ENCODE data around the gene GPC5. TPM values are rescaled to one million over a fixed set of nuclear protein-coding genes. Genes with fewer than 3 reads are reported as not detected.

The GPC5 gene
- total RNA-seq, 4 donors from 2014 or later, result 0.24 to 30.8 (median 1.8) TPM; not detected in 1

- Histone ChIP-seq H3K27ac (no peak overlapping the region), H3K9me3 (no peaks in the 10 kb centered on the region), H3K4me3 (no peak overlapping the region), H3K27me3 (no peaks in the 10 kb centered on the region), H3K36me3 (no peaks in the 10 kb centered on the region), H3K4me1 (no peaks in the 10 kb centered on the region)
- DNase-seq, result no peak
- no peak for TF ChIP-seq CTCF (IDR thresholded peaks at IDR 0.05)
- TF ChIP-seq POLR2A (IDR thresholded peaks at IDR 0.05), result no peak
- intact Hi-C loops (cut with DNase I; ENCODE audit: low total_unique reads), result no loop called here
Measured at GRCh38 chr13:91533354-91533753, 134.9 kb downstream of the GPC5 start.

GRCh38 chr13:91534996-91535395 lies 136.6 kb downstream of the GPC5 start:
- no peak for DNase-seq
- no peaks in the 10 kb centered on the region for H3K27me3 ChIP-seq
- no peaks in the 10 kb centered on the region for H3K36me3 ChIP-seq
- H3K4me1 ChIP-seq, result no peaks in the 10 kb centered on the region
- no peak overlapping the region for H3K27ac ChIP-seq
- H3K4me3 ChIP-seq, result no peak overlapping the region
- TF ChIP-seq POLR2A (IDR thresholded peaks at IDR 0.05) (no peak), CTCF (IDR thresholded peaks at IDR 0.05) (no peak)
- intact Hi-C loops (cut with DNase I; ENCODE audit: low total_unique reads), result no loop called here
- H3K9me3 ChIP-seq, result no peaks in the 10 kb centered on the region

GRCh38 chr13:91537376-91537775 lies 139.0 kb downstream of the GPC5 start:
- no peaks in the 10 kb centered on the region for H3K4me1 ChIP-seq
- H3K9me3 ChIP-seq, result no peaks in the 10 kb centered on the region
- intact Hi-C loops (cut with DNase I; ENCODE audit: low total_unique reads), result no loop called here
- no peak overlapping the region for H3K27ac ChIP-seq
- no peak for DNase-seq
- no peak for TF ChIP-seq CTCF (IDR thresholded peaks at IDR 0.05)
- no peak for TF ChIP-seq POLR2A (IDR thresholded peaks at IDR 0.05)
- no peaks in the 10 kb centered on the region for H3K36me3 ChIP-seq
- no peaks in the 10 kb centered on the region for H3K27me3 ChIP-seq
- H3K4me3 ChIP-seq, result no peak overlapping the region

- H3K27ac ChIP-seq, result no peak overlapping the region
Measured at GRCh38 chr13:91539286-91540157, 141.1 kb downstream of the GPC5 start.

More at GRCh38 chr13:91539286-91540157, 141.1 kb downstream of the GPC5 start:
- H3K27me3 ChIP-seq, result no peaks in the 10 kb centered on the region
- no peak overlapping the region for H3K4me3 ChIP-seq
- H3K4me1 ChIP-seq, result no peaks in the 10 kb centered on the region
- H3K9me3 ChIP-seq, result no peaks in the 10 kb centered on the region
- intact Hi-C loops (cut with DNase I; ENCODE audit: low total_unique reads), result no loop called here
- TF ChIP-seq CTCF (IDR thresholded peaks at IDR 0.05), result no peak
- TF ChIP-seq POLR2A (IDR thresholded peaks at IDR 0.05), result no peak
- no peaks in the 10 kb centered on the region for H3K36me3 ChIP-seq
- no peak for DNase-seq

All from uterus (tissue), 4 donors.